Gastroesophageal sphincter (tissue), 4 donors: ENCODE results near the gene FRMD3. TPM values are rescaled to one million over a fixed set of nuclear protein-coding genes. Genes with fewer than 3 reads are reported as not detected.

Experiments used
- ATAC-seq: fragments of 150-250 bp; one replicate; pipeline ENCODE4 v1.9.1; 2016; ENCODE audit warnings: mild to moderate bottlenecking, moderate library complexity
- H3K27ac ChIP-seq, 4 donors: fragments of 200-600 bp; sonication (generic) in 3 of 4; 1 replicate in 3 of 4; 2 replicates in 1 of 4; pipeline ENCODE4 v1.5.1; 2016 to 2019
- H3K27me3 ChIP-seq: fragments of 200-600 bp; sonication (generic); one replicate; pipeline ENCODE4 v1.5.1; 2019
- H3K36me3 ChIP-seq, 2 donors: fragments of 200-600 bp; sonication (generic); one replicate each; pipeline ENCODE4 v1.5.1; 2019; ENCODE audit warnings: control low read depth in 1 of 2
- H3K4me1 ChIP-seq, 3 donors: fragments of 200-600 bp; sonication (generic); 1 replicate in 2 of 3; 2 replicates in 1 of 3; pipeline ENCODE4 v1.5.1; 2016 to 2019; ENCODE audit warnings: control low read depth in 2 of 3
- H3K4me3 ChIP-seq, 2 donors: fragments of 200-600 bp; sonication (generic); one replicate each; pipeline ENCODE4 v1.5.1; 2019; ENCODE audit warnings: mild to moderate bottlenecking in 1 of 2, moderate library complexity in 1 of 2
- H3K9me3 ChIP-seq, 3 donors: fragments of 200-600 bp; sonication (generic); one replicate each; pipeline ENCODE4 v1.5.1; 2017 to 2019; ENCODE audit warnings: control low read depth in 2 of 3
- CTCF ChIP-seq, 4 experiments: fragments of 200-600 bp in 2 of 4; fragments of 450-650 bp in 2 of 4; sonication (generic) in 1 of 4; IDR thresholded peaks; one replicate each; pipeline ENCODE4 v1.5.1; 2017 to 2019; ENCODE audit warnings: antibody characterized with exemption in 4 of 4, mild to moderate bottlenecking in 2 of 4, moderate library complexity in 2 of 4
- EP300 ChIP-seq: sonication (generic); formaldehyde crosslinking; IDR thresholded peaks from one replicate; pipeline ENCODE4 v1.6.1; 2017; ENCODE audit warnings: antibody characterized with exemption, mild to moderate bottlenecking
- POLR2A ChIP-seq, 2 donors: fragments of 450-650 bp; IDR thresholded peaks; one replicate each; pipeline ENCODE4 v1.6.1; 2017; ENCODE audit warnings: antibody characterized with exemption in 2 of 2, mild to moderate bottlenecking in 2 of 2, moderate library complexity in 1 of 2
- POLR2AphosphoS5 ChIP-seq: sonication (generic); formaldehyde crosslinking; IDR thresholded peaks from one replicate; pipeline ENCODE4 v1.6.1; 2017; ENCODE audit warnings: antibody characterized with exemption
- WGBS, 2 donors: methylation state at CpG; one replicate each; pipeline ENCODE4 v1.1.5; 2018; ENCODE audit warnings: low coverage in 1 of 2; 5-methylcytosine and 5-hydroxymethylcytosine counted together
- total RNA-seq, 4 donors: library from RNA; depleted of rRNA; stranded (reverse); fragments of >200 nt; gene quantifications; one replicate each; pipeline ENCODE4 v1.1.0, GENCODE V29; 2016

The FRMD3 gene
- total RNA-seq, 4 donors from 2014 or later: 6.8 to 15.1 (median 11.3) TPM

GRCh38 chr9:83242066-83242465 is 296.1 kb downstream of the FRMD3 start:
- Histone ChIP-seq H3K9me3 (no peaks in the 10 kb centered on the region), H3K4me1 (no peaks in the 10 kb centered on the region), H3K36me3 (peaks cover 0 to 10% of the 10 kb centered on the region in 2 donors), H3K27ac (no peak overlapping the region), H3K4me3 (no peak overlapping the region), H3K27me3 (no peaks in the 10 kb centered on the region)
- no peak for ATAC-seq
- WGBS, 2 donors: 77 to 94% methylated on average over 2 of the region's 2 CpGs
- TF ChIP-seq POLR2AphosphoS5 (no peak), EP300 (no peak), CTCF (IDR thresholded peaks at IDR 0.05) (no peak), POLR2A (IDR thresholded peaks at IDR 0.05) (no peak)

DNA sequence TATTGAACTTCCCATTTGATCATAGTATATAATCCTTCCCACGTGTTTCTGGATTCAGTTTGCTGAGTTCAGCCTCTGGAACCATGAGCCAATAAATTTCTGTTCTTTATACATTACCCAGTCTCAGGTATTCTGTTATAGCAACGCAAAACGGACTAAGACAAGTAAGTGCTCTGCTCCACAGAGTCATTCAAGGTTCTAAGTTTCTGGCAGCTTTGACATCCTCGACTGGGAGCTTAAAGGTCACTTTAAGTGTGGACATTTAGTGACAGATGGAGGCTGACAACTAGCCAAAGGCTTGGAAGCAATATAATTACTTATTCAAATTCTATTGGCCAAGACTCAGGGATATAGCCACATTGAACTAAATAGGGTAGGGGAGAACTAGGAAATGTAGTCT is 297.5 kb downstream of the FRMD3 start:
- TF ChIP-seq CTCF (IDR thresholded peaks at IDR 0.05) (no peak), POLR2AphosphoS5 (no peak), EP300 (no peak), POLR2A (IDR thresholded peaks at IDR 0.05) (no peak)
- Histone ChIP-seq H3K4me1 (no peaks in the 10 kb centered on the region), H3K27me3 (no peaks in the 10 kb centered on the region), H3K27ac (no peak overlapping the region), H3K4me3 (no peak overlapping the region), H3K9me3 (no peaks in the 10 kb centered on the region), H3K36me3 (peaks cover 0 to 10% of the 10 kb centered on the region in 2 donors)
- no peak for ATAC-seq
- WGBS, 2 donors: 63 to 71% methylated on average over 3 to 4 of the region's 4 CpGs

GRCh38 chr9:83239747-83240146 is 298.5 kb downstream of the FRMD3 start:
- no peak for ATAC-seq
- TF ChIP-seq POLR2AphosphoS5: no peak
- no peak for TF ChIP-seq POLR2A (IDR thresholded peaks at IDR 0.05)
- no peak for TF ChIP-seq CTCF (IDR thresholded peaks at IDR 0.05)
- no peak for TF ChIP-seq EP300
- H3K4me3 ChIP-seq: no peak overlapping the region

GRCh38 chr9:83238871-83239640 is 299.1 kb downstream of the FRMD3 start:
- no peak overlapping the region for H3K4me3 ChIP-seq
- ATAC-seq: peak; percentile 41
- peaks cover 0 to 10% of the 10 kb centered on the region in 2 donors for H3K36me3 ChIP-seq
- no peak overlapping the region for H3K27ac ChIP-seq
- 65 to 71% methylated on average over 3 to 5 of the region's 6 CpGs for WGBS, 2 donors
- H3K4me1 ChIP-seq: no peaks in the 10 kb centered on the region
- TF ChIP-seq EP300: no peak
- TF ChIP-seq POLR2AphosphoS5: no peak
- no peak for TF ChIP-seq POLR2A (IDR thresholded peaks at IDR 0.05)
- no peak for TF ChIP-seq CTCF (IDR thresholded peaks at IDR 0.05)
- no peaks in the 10 kb centered on the region for H3K9me3 ChIP-seq
- no peaks in the 10 kb centered on the region for H3K27me3 ChIP-seq

More at GRCh38 chr9:83239747-83240146, 298.5 kb downstream of the FRMD3 start:
- H3K27ac ChIP-seq: no peak overlapping the region
- H3K9me3 ChIP-seq: no peaks in the 10 kb centered on the region
- peaks cover 0 to 10% of the 10 kb centered on the region in 2 donors for H3K36me3 ChIP-seq
- H3K27me3 ChIP-seq: no peaks in the 10 kb centered on the region
- no peaks in the 10 kb centered on the region for H3K4me1 ChIP-seq

- no peaks in the 10 kb centered on the region for H3K27me3 ChIP-seq
- no peaks in the 10 kb centered on the region for H3K9me3 ChIP-seq
- no peak overlapping the region for H3K4me3 ChIP-seq
- TF ChIP-seq POLR2A (IDR thresholded peaks at IDR 0.05) (no peak), EP300 (no peak), POLR2AphosphoS5 (no peak), CTCF (IDR thresholded peaks at IDR 0.05) (no peak)
- ATAC-seq: no peak
- no peaks in the 10 kb centered on the region for H3K4me1 ChIP-seq
- WGBS, 2 donors: 90% methylated on average over 4 of the region's 4 CpGs
- no peak overlapping the region for H3K27ac ChIP-seq
- no peaks in the 10 kb centered on the region for H3K36me3 ChIP-seq
These were observed 302.0 kb downstream of the FRMD3 start for GRCh38 chr9:83236029-83236696.
